ENCODE data around the gene KRT5. TPM values are rescaled to one million over a fixed set of nuclear protein-coding genes. Genes with fewer than 3 reads are reported as not detected.

KRT5 gene
- total and polyA plus RNA-seq, 10 of the 15 experiments (the other 5 are each of a cell fraction or from before 2014, with no cell fraction given), result 1.6 TPM; not detected in 9

GRCh38 chr12:52534482-52534881 lies 14.3 kb upstream of the KRT5 start (continued):
- TF ChIP-seq USF2 (IDR thresholded peaks at IDR 0.05; ENCODE audit: borderline replicate concordance, low read depth, low read length) (no peak), ESRRA (IDR thresholded peaks at IDR 0.05; ENCODE audit: low read length) (no peak), IRF5 (IDR thresholded peaks at IDR 0.05; ENCODE audit: borderline replicate concordance) (no peak), SMARCA5 (IDR thresholded peaks at IDR 0.05) (no peak), TARDBP (IDR thresholded peaks at IDR 0.05; ENCODE audit: borderline replicate concordance) (no peak), FOXM1 (IDR thresholded peaks at IDR 0.05; ENCODE audit: low read depth, low read length) (no peak), KLF5 (IDR thresholded peaks at IDR 0.05; ENCODE audit: partially characterized antibody) (no peak), IRF4 (IDR thresholded peaks at IDR 0.05; ENCODE audit: low read depth, low read length) (no peak), E2F4 (IDR thresholded peaks at IDR 0.05; ENCODE audit: low read depth, low read length) (no peak), SREBF1 (IDR thresholded peaks at IDR 0.05; ENCODE audit: low read length) (no peak), SIN3A (IDR thresholded peaks at IDR 0.05; ENCODE audit: low read depth, low read length) (no peak), RELA (IDR thresholded peaks at IDR 0.05; ENCODE audit: borderline replicate concordance, partially characterized antibody) (no peak), HDAC2 (IDR thresholded peaks at IDR 0.05) (no peak), CREM (IDR thresholded peaks at IDR 0.05; ENCODE audit: low read depth) (no peak), SIX5 (IDR thresholded peaks at IDR 0.05; ENCODE audit: low read depth, low read length, severe bottlenecking) (no peak)

Measured in GM12878 (cell line).